Subcutaneous adipose tissue (tissue), 4 donors: Measurements from ENCODE around the gene RNF13. TPM values are rescaled to one million over a fixed set of nuclear protein-coding genes. Genes with fewer than 3 reads are reported as not detected.

ENCODE experiments used
- total RNA-seq, 4 donors: library from RNA; depleted of rRNA; stranded (reverse); fragments of >200 nt; gene quantifications; one replicate each; pipeline ENCODE4 v1.1.0, GENCODE V29; 2016
- TF ChIP-seq, protein P1 (sequence below): fragments of 450-650 bp; IDR thresholded peaks from one replicate; pipeline ENCODE4 v1.5.1; 2016; ENCODE audit warnings: low read depth, mild to moderate bottlenecking, control low read depth, antibody characterized with exemption, moderate library complexity

Gene RNF13
- total RNA-seq, 4 donors from 2014 or later: 81.0 to 188 (median 128) TPM

DNA sequence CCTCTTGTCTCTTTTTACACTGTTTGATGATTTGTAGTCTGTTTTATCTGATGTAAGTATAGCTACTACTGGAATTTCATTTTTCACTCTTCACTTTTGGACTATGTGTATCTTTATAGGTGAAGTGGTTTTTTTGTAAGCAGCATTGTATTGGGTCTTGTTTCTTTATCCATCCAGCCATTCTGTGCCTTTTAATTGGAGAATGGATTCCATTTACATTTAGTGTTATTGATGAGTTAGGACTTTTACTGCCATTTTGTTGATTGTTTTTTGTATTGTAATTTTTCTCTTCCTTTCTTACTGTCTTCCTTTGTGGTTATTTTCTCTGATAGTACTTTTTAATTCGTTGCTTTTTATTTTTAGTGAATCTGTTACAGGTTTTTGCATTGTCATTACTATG is 54.5 kb downstream of the RNF13 start:
- TF ChIP-seq, protein P1, sequence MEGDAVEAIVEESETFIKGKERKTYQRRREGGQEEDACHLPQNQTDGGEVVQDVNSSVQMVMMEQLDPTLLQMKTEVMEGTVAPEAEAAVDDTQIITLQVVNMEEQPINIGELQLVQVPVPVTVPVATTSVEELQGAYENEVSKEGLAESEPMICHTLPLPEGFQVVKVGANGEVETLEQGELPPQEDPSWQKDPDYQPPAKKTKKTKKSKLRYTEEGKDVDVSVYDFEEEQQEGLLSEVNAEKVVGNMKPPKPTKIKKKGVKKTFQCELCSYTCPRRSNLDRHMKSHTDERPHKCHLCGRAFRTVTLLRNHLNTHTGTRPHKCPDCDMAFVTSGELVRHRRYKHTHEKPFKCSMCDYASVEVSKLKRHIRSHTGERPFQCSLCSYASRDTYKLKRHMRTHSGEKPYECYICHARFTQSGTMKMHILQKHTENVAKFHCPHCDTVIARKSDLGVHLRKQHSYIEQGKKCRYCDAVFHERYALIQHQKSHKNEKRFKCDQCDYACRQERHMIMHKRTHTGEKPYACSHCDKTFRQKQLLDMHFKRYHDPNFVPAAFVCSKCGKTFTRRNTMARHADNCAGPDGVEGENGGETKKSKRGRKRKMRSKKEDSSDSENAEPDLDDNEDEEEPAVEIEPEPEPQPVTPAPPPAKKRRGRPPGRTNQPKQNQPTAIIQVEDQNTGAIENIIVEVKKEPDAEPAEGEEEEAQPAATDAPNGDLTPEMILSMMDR: no peak

DNA sequence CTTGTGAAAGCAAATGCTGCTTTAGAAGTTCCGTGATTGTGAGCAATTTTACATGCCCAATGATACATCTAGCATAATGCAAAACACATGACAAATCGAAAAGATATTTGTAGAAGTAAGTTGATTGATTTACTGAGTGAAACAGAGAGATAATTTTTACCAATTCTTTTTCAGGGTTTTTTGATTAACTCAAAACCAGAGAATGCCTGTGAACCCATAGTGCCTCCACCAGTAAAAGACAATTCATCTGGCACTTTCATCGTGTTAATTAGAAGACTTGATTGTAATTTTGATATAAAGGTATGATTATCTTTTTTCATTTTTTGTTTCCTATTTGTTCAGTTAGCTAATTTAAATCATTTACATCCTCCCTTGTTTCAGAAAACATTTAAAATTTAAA is 58.8 kb downstream of the RNF13 start:
- TF ChIP-seq, protein P1: no peak

DNA sequence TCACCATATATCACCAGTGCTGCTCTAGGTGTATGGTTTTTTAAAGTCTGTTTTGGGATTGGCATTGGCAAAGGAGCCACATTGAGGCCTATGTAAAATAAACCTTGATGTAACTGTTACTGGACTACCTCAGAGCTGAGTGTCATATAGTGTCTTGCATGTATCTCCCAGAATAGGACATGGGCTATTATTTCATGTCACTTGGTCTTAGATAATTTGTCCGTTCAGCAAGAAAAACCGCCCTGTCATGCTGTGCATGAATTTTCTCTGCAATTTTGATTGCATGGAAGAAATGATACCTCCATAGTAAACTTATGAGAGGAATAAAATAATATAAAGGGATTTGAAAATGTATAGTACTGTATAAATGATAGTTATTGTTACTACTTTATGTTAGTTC is 59.6 kb downstream of the RNF13 start:
- TF ChIP-seq, protein P1: no peak

DNA sequence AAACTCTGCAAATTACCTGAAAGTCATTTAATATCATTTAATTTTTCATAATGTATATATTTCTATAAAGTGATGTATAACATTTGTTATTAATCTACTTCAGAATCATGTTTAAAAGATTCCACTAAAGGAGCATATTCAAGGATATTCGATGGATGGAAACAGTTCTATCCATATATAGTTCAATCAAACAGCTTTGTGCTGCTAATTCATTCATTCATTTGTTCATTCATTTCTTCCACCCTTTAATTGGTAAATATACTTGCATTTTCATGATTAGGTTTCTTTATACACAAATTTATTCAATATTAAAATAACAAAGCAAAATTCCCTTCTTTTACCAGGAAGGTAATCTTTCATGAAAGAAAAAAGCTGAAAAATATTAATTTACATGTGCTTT is 64.7 kb downstream of the RNF13 start:
- TF ChIP-seq, protein P1: no peak

DNA sequence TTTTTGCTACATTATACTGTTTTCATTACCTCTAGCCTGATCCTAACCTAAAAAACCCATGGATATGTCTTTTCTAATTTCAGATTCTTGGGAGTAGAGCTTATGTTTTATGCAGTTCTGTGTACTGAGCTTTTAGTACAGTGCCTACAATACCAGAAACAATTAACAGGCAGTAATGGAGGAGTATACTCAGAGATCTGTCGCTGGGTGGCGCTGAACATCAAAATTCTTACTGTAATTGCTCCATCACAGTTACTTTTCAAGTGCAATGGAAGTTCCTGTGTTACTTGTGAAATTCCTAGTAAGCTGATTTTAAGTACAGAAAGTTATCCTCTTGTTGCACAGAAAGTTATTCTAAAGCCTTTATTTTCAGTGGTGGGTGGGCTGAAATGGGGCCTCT is 66.9 kb downstream of the RNF13 start:
- TF ChIP-seq, protein P1: no peak

DNA sequence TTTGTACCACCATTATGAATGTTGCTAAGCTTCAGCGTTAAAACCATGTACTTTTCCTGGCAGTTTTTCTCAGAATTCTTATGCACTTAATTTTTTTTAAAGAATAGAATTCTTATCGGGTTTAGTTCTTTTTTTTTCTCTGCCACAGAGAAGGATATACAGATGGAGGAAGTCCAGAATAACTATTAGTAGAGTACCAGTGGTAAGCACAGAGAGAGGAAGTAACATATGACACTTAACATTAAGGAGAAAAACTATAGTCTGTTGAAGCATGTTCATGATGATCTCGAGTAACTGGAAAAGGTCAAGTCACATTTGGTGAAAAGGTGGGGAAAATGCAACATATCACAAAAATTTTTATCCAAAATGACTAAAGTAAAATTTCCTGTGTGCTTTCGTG is 68.9 kb downstream of the RNF13 start:
- TF ChIP-seq, protein P1: no peak

DNA sequence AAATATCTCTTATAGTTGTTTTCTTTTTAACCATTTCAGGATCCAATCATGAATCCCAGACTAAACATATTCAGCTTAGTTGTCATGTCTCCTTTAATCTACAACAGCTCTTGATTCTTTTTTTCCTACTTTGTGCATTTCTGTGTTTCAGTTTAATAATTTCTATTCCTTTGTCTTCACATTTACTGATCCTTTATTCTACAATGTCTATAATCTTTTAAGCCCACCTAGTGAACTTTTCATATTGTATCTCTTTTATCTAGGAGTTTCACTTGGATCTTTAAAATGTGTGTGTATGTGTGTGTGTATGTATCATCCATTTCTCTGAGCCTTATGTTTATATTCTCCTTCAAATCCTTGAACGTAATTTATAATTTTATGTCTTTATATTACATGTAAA is 70.1 kb downstream of the RNF13 start:
- TF ChIP-seq, protein P1: no peak
